ENCODE results near the gene INO80E.

- TF ChIP-seq CTCF (IDR thresholded peaks at IDR 0.05 in 2 of 3, conservative IDR thresholded peaks at IDR 0.05 in 1 of 3; ENCODE audit: borderline replicate concordance in 1 of 3, insufficient read depth in 1 of 3, low read depth in 2 of 3, low read length in 2 of 3): no peak
- TF ChIP-seq SP1 (IDR thresholded peaks at IDR 0.05; ENCODE audit: low read depth): no peak
- no peak for TF ChIP-seq EZH2 (IDR thresholded peaks at IDR 0.05)
Measured at GRCh38 chr16:29986931-29987330, 9.1 kb upstream of the INO80E start.

All from HCT116 (cell line).